Stimulated activated CD8-positive, alpha-beta memory T cell treated with anti-CD3 and anti-CD28 coated beads, Interleukin-7, amount 100 ng/mL, for 48 hours (primary cell): ENCODE measurements around the gene SRP54.
"Not testable (repeated sequence)": the region's sequence is repeated elsewhere in the genome, so short reads cannot be mapped to it uniquely, and the experiment has no call there.

Source experiments
- DNase-seq, 2 donors: peaks; one replicate each; pipeline ENCODE4 v3.0.0-alpha.2; 2020; ENCODE audit warnings: low read depth in 1 of 2; ENCODE audit errors: extremely low read depth in 1 of 2

The SRP54 gene

DNA sequence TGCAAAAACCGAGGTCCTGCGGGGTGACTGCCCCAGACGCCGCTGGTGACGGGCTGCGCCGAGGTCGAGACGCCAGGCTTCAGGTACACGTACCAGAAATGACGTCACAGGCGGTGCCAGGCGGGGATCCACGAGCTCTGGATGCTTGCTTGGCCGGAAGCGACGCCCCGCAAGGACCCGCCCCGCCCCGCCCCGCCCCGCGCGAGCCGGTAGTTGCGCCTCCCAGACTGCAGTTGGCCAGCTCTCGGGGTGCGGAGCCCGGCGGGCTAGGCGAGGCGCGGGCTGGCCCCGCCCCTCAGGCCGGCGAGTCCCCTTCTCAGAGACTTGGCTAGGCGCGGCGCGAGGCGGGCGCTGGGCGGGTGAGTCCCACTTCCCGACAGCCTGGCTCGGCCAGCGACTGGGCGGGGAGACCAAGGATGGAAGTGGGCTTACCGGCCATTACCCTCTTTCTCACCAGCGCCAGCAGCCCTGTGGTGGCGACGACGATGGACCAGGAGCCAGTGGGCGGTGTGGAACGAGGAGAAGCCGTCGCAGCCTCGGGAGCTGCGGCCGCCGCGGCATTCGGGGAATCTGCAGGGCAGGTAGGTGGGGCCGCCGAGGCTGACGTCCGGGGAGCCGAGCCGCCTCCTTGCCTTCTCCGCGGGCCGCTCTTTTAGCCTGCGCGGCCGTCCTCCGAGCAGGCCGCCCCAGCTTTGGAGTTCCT, 63.4 kb downstream of the SRP54 start, which contains the start of gene FAM177A1:
Gene FAM177A1 (plus strand): TSS at position 225 of the 703 bp plus-strand sequence. CDS start 192 bp downstream, at position 417.
- peak; percentile 98 to 99 for DNase-seq

- DNase-seq: peak in 1 of 2 donors; percentile 26
Measured at GRCh38 chr14:35046751-35047536, 64.2 kb downstream of the SRP54 start.

GRCh38 chr14:35047976-35048513, 65.3 kb downstream of the SRP54 start:
- no peak for DNase-seq

- no peak for DNase-seq
Measured at GRCh38 chr14:35050652-35051051, 67.9 kb downstream of the SRP54 start.

DNA sequence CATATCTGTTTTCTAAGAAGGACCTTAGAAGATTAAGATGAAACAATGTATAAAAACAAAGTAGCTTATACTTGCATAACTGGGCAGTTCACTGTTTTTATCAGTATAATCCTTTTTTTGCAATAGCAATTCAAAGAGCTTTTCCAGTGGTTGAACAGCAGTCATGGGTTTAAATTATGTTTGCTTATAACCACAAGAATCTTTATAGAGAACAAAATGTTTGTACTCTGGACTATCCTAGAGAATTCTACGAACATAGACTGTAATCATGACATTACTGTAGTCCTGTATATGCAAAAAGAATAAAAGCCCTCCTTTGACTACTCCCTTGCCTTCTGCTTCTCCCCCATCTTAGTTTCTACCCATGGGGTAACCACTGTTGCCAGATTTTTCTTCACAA, 69.0 kb downstream of the SRP54 start:
- no peak for DNase-seq

DNA sequence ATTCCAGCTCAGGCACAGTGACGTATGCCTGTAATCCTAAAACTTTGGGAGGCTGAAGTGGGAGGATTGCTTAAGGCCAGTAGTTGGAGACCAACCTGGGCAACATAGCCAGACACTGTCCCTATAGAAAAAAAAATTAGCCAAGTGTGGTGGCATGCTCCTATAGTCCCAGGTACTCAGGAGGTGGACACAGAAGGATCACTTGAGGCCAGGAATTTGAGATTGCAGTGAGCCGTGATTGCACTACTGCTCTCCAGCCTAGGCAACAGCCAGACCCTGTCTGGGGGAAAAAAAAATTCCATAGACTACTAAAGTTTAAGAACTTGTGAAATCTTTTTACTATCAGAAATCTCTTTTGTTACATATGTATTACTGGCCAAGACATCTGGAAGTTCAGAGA, 69.8 kb downstream of the SRP54 start:
- no peak for DNase-seq

DNA sequence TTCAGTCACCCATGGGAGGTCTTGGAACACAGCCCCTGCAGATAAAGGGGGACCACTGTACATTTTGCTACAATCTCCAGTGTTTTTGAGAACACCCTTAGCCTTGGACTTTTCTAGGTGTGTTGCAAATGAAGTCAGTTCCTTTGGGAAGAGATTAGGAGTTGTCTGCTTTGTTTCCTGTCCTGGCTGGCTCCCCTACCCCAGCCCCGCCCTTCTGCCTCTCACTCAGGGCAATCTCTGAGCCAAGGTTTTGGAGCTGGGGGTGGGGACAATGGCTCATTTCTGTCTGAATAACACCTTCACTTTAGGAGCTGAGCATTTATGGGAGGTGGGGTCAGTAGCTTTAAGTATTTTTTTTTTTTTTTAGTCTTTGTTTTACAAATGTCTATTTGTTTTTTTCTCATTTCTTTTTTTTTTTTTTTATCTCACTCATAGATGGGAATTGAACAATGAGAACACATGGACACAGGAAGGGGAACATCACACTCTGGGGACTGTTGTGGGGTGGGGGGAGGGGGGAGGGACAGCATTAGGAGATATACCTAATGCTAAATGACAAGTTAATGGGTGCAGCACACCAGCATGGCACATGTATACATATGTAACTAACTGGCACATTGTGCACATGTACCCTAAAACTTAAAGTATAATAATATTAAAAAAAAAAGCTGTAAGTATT, 78.5 kb downstream of the SRP54 start:
- not testable (repeated sequence) for DNase-seq

GRCh38 chr14:35065731-35066130, 82.9 kb downstream of the SRP54 start:
- DNase-seq: not testable (repeated sequence)

DNA sequence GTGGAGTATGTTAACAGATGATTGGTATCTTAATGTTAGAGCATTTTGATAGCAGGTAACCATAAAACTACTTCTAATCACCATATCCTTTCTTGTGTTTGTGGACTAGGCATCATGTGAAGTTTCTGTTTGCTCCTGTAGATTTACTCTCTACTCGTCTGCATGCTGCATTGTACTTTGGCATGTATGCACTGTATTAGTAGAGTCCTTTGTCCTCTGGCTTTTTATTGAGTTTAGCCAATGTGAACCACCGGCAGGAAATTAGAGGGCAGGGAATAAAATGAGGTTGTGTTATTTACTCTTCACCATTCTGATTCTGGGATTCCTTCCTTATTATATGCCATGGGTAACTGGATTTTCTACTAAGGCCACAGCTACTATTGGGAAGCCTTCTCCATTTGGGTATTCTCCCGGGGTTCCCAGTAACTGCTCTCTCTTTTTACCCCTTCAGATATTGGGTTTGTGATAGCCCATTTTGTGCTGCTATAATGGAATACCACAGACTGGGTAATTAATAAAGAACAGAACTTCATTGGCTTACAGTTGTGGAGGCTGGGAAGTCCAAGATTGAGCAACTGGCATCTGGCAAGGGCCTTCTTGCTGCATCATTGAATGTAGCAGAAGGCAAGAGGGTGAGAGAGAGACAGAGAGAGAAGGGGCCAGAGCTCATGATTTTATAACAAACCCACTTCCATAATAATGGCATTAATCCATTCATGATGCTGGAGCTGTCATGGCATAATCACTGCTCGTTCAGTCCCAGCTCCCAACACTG, 85.6 kb downstream of the SRP54 start:
- no peak for DNase-seq

DNA sequence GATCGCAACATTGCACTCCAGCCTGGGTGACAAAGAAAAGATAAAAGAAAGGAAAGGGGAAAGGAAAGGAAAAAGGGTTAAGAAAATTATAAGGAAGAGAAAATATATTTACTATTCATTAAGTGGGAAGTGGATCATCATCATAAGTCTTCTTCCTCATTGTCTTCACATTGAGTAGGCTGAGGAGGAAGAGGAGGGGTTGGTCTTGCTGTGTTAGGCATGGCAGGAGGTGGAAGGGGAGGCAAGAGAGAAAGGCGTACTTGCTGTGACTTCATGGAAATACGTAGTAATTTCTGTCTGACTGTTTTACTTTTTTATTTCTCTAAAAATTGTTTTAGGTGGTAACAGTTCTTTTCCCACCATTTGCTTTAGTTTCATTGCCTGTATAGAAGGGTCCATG, 89.4 kb downstream of the SRP54 start:
- no peak for DNase-seq

DNA sequence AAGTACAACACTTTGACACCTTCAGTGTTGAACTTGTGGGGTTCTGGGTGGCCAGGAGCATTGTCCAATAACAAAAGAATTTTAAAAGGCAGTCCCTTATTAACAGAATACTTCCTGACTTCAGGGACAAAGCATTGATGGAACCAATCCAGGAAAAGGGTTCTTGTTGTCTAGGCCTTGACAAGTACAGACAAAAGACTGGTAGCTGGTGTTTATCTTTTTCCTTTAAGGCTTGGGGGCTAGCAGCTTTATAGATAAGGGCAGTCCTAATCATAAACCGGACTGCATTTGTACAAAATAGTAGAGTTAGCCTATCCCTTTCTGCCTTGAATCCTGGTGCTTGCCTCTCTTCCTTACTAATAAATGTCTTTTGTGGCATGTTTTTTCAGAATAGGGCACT, 90.7 kb downstream of the SRP54 start:
- DNase-seq: no peak

GRCh38 chr14:35078082-35078481, 95.3 kb downstream of the SRP54 start:
- DNase-seq: no peak
